Fibroblast of lung (primary cell): ENCODE measurements around the gene ACTL6A. TPM values are rescaled to one million over a fixed set of nuclear protein-coding genes. Genes with fewer than 3 reads are reported as not detected.

Experiments used
- DNase-seq, 2 donors: peaks; one replicate each; pipeline versions ENCODE4 v3.0.0 to v3.0.0-alpha.2; 2010; ENCODE audit warnings: low read depth in 2 of 2
- H2AFZ ChIP-seq: 2 replicates; pipeline ENCODE4 v1.5.1; 2012; ENCODE audit warnings: low read length, control low read depth, inconsistent platforms
- H3K27ac ChIP-seq: 2 replicates; pipeline ENCODE4 v1.5.1; 2011; ENCODE audit warnings: low read length, control low read depth; ENCODE audit not compliant: insufficient read depth
- H3K27me3 ChIP-seq: 2 replicates; pipeline ENCODE4 v1.5.1; 2011; ENCODE audit warnings: mild to moderate bottlenecking, low read length; ENCODE audit not compliant: control insufficient read depth, insufficient read depth
- H3K36me3 ChIP-seq: 2 replicates; pipeline ENCODE4 v1.5.1; 2011; ENCODE audit warnings: low read length; ENCODE audit not compliant: control insufficient read depth, insufficient read depth
- H3K4me1 ChIP-seq: 2 replicates; pipeline ENCODE4 v1.5.1; 2011; ENCODE audit warnings: low read length; ENCODE audit not compliant: control insufficient read depth, insufficient read depth; ENCODE audit errors: extremely low read depth
- H3K4me2 ChIP-seq: 2 replicates; pipeline ENCODE4 v1.5.1; 2011; ENCODE audit warnings: low read length, control low read depth; ENCODE audit not compliant: insufficient read depth; ENCODE audit errors: extremely low read depth
- H3K4me3 ChIP-seq, 4 experiments: fragments of 200-600 bp in 1 of 4; sonication (generic) in 1 of 4; replicated peaks in 1 of 4; 2 replicates each; pipeline ENCODE4 v1.5.1; 2011 to 2016; ENCODE audit warnings: low read length in 4 of 4, low read depth in 3 of 4, mild to moderate bottlenecking in 3 of 4, control low read depth in 2 of 4, inconsistent platforms in 1 of 4, mixed read lengths in 1 of 4; ENCODE audit not compliant: insufficient read depth in 1 of 4; ENCODE audit errors: control extremely low read depth in 1 of 4
- H3K79me2 ChIP-seq: 2 replicates; pipeline ENCODE4 v1.5.1; 2012; ENCODE audit warnings: mild to moderate bottlenecking, low read length, inconsistent platforms; ENCODE audit not compliant: control insufficient read depth, insufficient read depth
- H3K9ac ChIP-seq: 2 replicates; pipeline ENCODE4 v1.5.1; 2011; ENCODE audit warnings: mild to moderate bottlenecking, low read length, control low read depth; ENCODE audit not compliant: insufficient read depth
- H3K9me3 ChIP-seq: 2 replicates; pipeline ENCODE4 v1.5.1; 2012; ENCODE audit warnings: low read depth, low read length; ENCODE audit not compliant: control insufficient read depth, insufficient read depth
- H4K20me1 ChIP-seq: 2 replicates; pipeline ENCODE4 v1.5.1; 2011; ENCODE audit warnings: low read length; ENCODE audit not compliant: control insufficient read depth, insufficient read depth; ENCODE audit errors: extremely low read depth
- EZH2 ChIP-seq: IDR thresholded peaks from 2 replicates; pipeline ENCODE4 v1.5.1; 2012; ENCODE audit warnings: low read length, control low read depth, mild to moderate bottlenecking; ENCODE audit errors: missing control alignments
- polyA plus RNA-seq, 2 donors: library from polyadenylated mRNA; depleted of rRNA in 1 of 2; stranded (reverse) in 1 of 2; unstranded in 1 of 2; fragments of >200 nt; gene quantifications; 2 replicates each; pipeline ENCODE4 v1.2.1, GENCODE V29; 2011 to 2012; ENCODE audit warnings: missing spikeins in 1 of 2
- total RNA-seq: library from RNA; depleted of rRNA; stranded (reverse); fragments of >200 nt; gene quantifications from 2 replicates; pipeline ENCODE4 v1.2.1, GENCODE V29; 2014
- TF ChIP-seq, protein P1 (sequence below), 2 donors: IDR thresholded peaks in 1 of 2; conservative IDR thresholded peaks in 1 of 2; 1 replicate in 1 of 2; 2 replicates in 1 of 2; pipeline ENCODE4 v1.5.1; 2011 to 2012; ENCODE audit warnings: low read length in 2 of 2, control low read depth in 1 of 2, inconsistent platforms in 1 of 2, low read depth in 1 of 2, mild to moderate bottlenecking in 1 of 2

The ACTL6A gene
- total and polyA plus RNA-seq, 2 donors (not counting 1 experiment from before 2014, with no cell fraction given): 48.6 to 58.3 TPM

DNA sequence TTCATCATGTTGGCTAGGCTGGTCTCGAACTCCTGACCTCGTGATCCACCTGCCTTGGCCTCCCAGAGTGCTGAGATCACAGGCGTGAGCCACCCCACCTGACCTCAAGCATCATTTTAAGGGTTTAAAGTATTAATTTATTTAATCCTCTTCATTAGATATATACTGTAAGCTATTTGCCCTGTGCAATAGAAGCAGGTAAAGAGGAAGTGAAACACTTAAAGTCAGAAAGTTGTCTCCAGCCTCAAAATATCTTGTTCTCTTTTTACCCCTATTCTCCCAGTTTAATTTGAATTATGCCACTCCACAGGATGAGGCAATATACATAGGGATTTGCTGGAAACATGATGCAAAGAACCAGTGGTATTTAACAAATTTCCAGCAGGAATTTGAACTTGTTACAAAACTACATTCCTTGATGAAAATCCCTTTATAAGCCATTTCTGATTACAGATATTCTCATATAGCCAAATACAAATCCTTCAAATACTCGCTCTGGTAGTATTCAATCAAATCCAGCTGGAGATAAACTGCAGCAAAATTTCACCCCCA, 43.9 kb downstream of the ACTL6A start:
- Histone ChIP-seq H2AFZ (no peak overlapping the region), H3K4me3 (no peak overlapping the region), H3K4me1 (no peaks in the 10 kb centered on the region), H3K9me3 (no peaks in the 10 kb centered on the region), H3K9ac (no peak overlapping the region), H3K79me2 (peaks cover 42% of the 10 kb centered on the region), H3K4me2 (no peak overlapping the region), H3K27me3 (no peaks in the 10 kb centered on the region), H4K20me1 (no peaks in the 10 kb centered on the region), H3K36me3 (no peaks in the 10 kb centered on the region), H3K27ac (no peak overlapping the region)
- TF ChIP-seq EZH2: no peak
- TF ChIP-seq, protein P1, sequence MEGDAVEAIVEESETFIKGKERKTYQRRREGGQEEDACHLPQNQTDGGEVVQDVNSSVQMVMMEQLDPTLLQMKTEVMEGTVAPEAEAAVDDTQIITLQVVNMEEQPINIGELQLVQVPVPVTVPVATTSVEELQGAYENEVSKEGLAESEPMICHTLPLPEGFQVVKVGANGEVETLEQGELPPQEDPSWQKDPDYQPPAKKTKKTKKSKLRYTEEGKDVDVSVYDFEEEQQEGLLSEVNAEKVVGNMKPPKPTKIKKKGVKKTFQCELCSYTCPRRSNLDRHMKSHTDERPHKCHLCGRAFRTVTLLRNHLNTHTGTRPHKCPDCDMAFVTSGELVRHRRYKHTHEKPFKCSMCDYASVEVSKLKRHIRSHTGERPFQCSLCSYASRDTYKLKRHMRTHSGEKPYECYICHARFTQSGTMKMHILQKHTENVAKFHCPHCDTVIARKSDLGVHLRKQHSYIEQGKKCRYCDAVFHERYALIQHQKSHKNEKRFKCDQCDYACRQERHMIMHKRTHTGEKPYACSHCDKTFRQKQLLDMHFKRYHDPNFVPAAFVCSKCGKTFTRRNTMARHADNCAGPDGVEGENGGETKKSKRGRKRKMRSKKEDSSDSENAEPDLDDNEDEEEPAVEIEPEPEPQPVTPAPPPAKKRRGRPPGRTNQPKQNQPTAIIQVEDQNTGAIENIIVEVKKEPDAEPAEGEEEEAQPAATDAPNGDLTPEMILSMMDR (conservative IDR thresholded peaks at IDR 0.05 in 1 of 2, IDR thresholded peaks at IDR 0.05 in 1 of 2; ENCODE audit: low read depth in 1 of 2, low read length in 2 of 2): no peak
- DNase-seq: no peak

DNA sequence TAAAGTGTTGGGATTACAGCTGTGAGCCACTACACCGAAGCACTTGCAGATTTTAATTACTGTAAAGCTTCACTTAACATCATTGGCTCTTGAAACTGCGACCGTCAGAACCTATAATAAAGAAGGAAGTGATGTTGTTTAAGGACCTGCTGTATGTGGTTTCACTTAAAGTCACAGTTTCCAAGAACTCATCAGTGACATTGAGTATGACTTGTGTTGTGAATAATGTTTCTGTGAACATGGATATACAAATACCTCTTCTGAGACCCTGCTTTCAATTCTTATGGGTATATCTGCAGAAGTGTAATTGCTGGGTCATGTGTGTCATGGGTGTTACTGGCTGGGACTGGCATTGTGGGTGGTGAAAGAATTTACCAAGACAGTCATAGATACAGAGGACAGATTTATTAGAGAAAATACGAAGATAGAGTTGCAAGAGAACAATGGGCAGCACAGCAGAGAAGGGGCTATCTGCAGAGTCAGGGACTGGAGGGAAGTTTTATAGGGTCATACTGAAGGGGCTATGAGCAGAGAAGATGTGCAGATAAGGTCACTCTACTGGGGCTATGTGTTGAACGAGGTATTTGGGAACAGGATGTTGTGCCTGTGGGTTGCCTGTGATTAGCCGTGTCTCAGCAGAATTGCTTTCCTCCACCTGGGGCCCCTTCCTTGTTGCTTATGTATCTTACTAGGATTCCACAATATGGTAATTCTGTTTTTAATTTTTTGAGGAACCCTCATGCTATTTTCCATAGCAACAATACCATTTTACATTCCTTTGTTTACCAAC, 46.4 kb downstream of the ACTL6A start:
- no peak overlapping the region for H2AFZ ChIP-seq
- TF ChIP-seq, protein P1 (conservative IDR thresholded peaks at IDR 0.05 in 1 of 2, IDR thresholded peaks at IDR 0.05 in 1 of 2; ENCODE audit: low read depth in 1 of 2, low read length in 2 of 2): no peak
- TF ChIP-seq EZH2: no peak
- H3K27me3 ChIP-seq: no peaks in the 10 kb centered on the region
- no peak overlapping the region for H3K9ac ChIP-seq
- no peaks in the 10 kb centered on the region for H4K20me1 ChIP-seq
- DNase-seq: no peak
- no peak overlapping the region for H3K4me3 ChIP-seq
- no peak overlapping the region for H3K4me2 ChIP-seq
- no peaks in the 10 kb centered on the region for H3K36me3 ChIP-seq
- H3K4me1 ChIP-seq: no peaks in the 10 kb centered on the region
- H3K9me3 ChIP-seq: no peaks in the 10 kb centered on the region
- H3K27ac ChIP-seq: no peak overlapping the region
- peaks cover 19% of the 10 kb centered on the region for H3K79me2 ChIP-seq

DNA sequence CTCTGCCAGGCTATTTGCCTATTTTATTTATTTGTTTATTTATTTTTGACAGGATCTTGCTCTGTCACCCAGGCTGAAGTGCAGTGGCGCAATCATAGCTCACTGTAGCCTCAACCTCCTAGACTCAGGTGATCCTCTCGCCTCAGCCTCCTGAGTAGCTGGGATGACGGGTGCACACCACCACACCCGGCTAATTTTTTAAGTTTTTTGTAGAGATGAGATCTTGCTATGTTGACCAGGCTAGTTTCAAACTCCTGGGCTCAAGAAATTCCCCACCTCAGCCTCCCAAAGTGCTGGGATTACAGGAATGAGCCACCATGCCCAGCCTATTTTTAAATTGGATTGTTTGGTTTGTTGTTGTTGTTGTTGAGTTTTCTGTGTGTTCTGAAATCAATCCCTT, 47.3 kb downstream of the ACTL6A start:
- H3K27me3 ChIP-seq: no peaks in the 10 kb centered on the region
- no peaks in the 10 kb centered on the region for H4K20me1 ChIP-seq
- H3K36me3 ChIP-seq: no peaks in the 10 kb centered on the region
- H3K4me1 ChIP-seq: no peaks in the 10 kb centered on the region
- TF ChIP-seq EZH2: no peak
- TF ChIP-seq, protein P1 (conservative IDR thresholded peaks at IDR 0.05 in 1 of 2, IDR thresholded peaks at IDR 0.05 in 1 of 2; ENCODE audit: low read depth in 1 of 2, low read length in 2 of 2): no peak
- DNase-seq: no peak
- no peak overlapping the region for H3K4me2 ChIP-seq
- no peak overlapping the region for H3K27ac ChIP-seq
- no peak overlapping the region for H2AFZ ChIP-seq
- peaks cover 12% of the 10 kb centered on the region for H3K79me2 ChIP-seq
- H3K9me3 ChIP-seq: no peaks in the 10 kb centered on the region
- H3K9ac ChIP-seq: no peak overlapping the region
- no peak overlapping the region for H3K4me3 ChIP-seq
